HG02623 (cell line): ENCODE results near the gene GPR15LG.

Source experiments
- ATAC-seq: cut with Tn5 transposase; IDR thresholded peaks from one replicate; pipeline ENCODE4 v1.9.1; 2021; ENCODE audit warnings: moderate library complexity; ENCODE audit not compliant: unreplicated experiment

GPR15LG gene

GRCh38 chr10:84191106-84191505, 17.5 kb downstream of the GPR15LG start:
- ATAC-seq, result no peak

DNA sequence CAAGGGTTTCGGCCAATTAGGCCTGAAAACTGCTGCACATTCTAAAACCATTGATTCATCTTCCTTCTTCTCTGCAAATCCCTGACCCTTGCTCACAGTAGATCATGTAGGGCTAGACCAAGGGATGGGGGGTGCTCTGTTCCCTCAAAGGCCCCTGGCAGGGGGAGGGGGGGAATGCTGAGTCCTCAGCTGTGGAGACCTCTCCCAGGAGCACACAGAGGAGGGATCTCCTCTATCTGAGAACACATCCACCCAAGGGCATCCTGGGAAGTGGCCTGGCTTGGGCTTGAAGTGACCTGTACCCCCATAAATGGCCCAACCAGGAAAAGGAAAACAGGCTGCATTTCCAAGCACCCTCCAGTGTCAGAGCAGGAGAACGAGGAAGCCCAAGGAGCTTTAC, 19.7 kb downstream of the GPR15LG start:
- no peak for ATAC-seq

- ATAC-seq, result no peak
These were observed 20.3 kb downstream of the GPR15LG start for GRCh38 chr10:84193846-84194423.

- peak; percentile 58 for ATAC-seq
These were observed 20.9 kb downstream of the GPR15LG start, which contains the start of gene CDHR1 for GRCh38 chr10:84194424-84195043. CDHR1 (plus strand) TSS chr10:84194537; CDS start chr10:84194761, 224 bp downstream.

GRCh38 chr10:84195044-84195830, 21.6 kb downstream of the GPR15LG start:
- ATAC-seq, result peak; percentile 11

- ATAC-seq, result no peak
These were observed 22.5 kb downstream of the GPR15LG start for GRCh38 chr10:84196083-84196482.

DNA sequence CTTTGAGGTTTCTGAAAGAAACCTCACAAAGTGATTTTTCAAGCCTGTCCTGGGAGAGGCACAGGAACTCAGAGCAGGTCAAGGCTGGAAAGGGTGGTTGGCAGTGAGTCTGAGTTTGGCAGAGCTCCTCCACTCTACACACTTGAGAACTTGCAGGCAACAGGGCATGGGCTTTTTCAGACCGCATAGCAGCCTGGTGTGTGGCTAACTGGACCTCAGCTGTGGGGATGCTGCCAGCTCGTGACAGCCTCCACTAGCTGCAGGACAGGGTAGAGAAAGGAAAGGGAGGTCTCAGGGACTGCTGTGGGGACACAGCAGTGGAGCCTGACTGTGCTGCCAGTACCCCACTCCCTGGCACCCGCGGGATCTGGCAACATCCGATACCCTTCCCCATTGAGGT, 23.3 kb downstream of the GPR15LG start:
- no peak for ATAC-seq

DNA sequence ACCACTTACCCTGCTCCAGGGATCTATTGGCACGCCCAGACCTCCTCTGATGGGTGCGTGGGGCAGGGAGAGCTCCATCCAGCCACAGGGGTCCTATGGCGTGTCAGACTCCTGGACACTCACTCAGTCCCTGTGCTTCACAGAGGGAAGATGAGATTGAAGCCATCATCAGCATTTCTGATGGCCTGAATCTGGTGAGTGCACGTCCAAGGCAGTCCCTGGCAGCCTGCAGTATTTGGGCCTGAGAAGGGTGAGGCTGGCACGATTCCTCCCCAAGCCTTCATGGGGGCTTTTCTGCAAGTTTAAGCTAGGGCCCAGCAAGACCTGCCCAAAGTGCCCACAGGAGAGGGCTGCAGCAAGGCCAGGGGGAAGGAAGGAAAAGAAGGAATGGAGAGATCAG, 24.0 kb downstream of the GPR15LG start:
- ATAC-seq, result no peak

DNA sequence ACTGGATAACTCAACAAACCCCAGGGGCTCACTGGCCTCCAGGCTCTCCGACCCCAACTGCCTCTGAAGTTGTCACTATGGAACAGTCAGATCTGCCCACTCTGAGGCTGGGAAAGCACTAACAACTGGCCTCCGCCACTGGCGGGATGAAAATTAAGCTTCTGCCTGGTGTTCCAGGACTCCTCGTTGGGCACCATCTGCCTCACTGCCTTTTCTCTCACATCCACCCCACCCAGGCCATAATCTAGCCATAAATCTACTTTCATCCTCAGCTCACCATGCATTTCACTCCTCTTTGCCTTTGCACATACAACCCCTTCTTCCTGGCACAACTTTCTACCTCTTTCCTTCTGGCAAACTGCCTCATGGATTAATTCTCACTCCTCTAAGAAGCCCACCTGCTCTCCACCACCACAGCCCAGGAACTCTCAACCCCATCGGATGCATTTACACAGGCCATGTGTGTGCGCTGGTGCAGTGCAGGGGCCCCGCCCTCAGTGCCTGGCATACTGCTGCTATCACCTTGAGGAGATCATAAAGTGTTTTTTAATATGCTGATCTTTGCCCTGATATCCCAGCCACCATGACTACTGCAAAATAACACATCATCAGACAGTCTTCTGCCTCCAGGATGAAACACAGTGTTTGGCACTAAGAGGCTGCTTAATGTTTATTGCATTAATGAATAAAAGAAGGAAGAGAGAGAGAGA, 24.8 kb downstream of the GPR15LG start:
- no peak for ATAC-seq

GRCh38 chr10:84200537-84201243, 27.1 kb downstream of the GPR15LG start:
- ATAC-seq, result no peak

DNA sequence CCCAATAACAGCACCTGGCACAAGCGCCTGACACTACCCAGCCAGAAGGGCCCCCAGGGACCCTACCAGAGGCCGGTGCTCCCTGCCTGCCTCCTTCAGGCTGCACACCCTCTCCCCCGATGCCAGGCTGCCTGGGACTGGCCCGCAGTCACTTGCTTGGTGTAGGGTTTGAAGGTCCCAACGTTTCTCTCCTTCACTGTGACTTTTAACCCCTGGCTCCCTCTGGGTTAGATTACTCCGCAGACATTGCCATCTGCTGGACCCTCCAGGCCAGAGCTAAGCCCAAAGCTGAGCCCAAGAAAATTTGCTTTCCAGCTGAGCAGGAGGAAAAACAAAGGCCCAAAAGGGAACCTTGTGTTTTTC, 27.6 kb downstream of the GPR15LG start:
- ATAC-seq, result no peak

- no peak for ATAC-seq
These were observed 28.1 kb downstream of the GPR15LG start for GRCh38 chr10:84201682-84202081.

- ATAC-seq, result no peak
These were observed 28.7 kb downstream of the GPR15LG start for GRCh38 chr10:84202349-84202748.

DNA sequence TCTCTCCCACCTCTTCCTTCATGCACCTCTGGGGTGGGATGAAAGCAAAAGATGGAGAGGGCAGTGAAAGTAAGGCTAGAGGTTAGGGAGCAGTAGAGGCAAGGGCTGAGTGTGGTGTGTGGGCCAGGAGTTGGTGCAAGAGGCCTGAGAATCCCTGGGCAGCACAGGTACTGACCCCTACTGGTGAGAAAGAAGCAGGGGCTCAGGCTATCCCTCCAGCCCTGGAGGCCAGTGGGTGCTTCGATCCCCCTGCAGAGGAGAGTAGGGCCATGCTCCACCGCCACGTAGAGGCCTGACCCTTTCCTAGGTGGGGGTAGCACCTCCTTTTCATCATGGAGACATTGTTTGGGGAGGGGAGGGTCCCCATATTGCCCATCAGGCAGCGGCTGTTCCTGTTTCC, 30.5 kb downstream of the GPR15LG start:
- no peak for ATAC-seq

DNA sequence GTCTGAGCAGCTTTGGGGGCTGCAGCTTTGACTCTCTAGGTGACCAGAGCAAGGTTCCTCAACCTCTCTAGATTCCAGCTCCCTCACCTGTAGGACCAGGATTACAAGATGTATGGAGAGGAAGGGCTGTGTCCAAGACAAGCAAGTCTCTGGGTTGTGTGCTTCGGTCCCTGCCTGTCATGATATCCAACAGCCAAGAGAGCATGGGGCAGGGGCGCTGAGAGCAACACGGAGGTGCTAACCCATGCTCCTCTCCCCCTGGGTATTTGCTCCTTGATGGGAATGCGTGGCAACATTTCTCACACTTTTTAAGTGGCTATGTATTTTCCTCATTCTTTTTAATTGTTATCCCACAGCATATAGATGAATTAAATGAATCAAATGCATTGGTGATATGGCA, 31.0 kb downstream of the GPR15LG start:
- no peak for ATAC-seq

DNA sequence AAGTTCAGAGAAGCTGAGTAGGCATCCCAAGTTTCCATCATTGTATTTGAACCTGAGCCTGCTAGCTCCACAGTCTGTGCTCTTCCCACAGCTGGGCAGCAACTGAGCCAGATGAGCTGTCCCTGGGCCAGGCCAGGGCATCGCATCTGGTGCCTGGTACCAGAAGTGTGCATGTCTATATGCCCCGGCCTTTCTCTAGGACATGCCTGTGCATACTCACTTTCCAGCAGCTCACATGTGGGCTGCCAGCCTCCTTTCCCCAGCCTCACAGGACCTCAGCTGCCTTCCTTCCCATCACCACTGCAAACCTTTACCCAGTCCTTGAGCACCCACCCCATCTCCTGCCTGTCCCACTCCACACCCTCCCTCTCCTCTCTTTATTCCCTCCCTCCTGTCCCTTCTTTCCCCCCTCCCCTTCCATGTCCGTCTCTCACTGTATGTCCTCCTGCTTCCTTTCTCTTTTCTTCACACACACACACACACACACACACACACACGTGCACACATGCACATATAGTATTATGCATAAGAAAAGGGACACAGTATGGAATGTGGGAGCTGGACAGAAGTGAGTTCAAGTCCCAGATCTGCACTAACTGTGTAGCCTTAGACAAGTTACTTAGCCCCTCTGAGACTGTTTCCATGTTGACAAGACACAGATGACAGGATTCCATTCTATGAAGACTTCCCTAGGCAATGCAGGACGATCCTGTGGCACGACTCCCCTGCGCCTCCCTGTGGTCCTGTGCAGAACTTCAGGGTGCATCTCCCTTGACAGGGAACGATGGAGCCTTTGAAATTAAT, 31.6 kb downstream of the GPR15LG start:
- ATAC-seq, result peak; percentile 83

- no peak for ATAC-seq
These were observed 32.4 kb downstream of the GPR15LG start for GRCh38 chr10:84205853-84206525.

DNA sequence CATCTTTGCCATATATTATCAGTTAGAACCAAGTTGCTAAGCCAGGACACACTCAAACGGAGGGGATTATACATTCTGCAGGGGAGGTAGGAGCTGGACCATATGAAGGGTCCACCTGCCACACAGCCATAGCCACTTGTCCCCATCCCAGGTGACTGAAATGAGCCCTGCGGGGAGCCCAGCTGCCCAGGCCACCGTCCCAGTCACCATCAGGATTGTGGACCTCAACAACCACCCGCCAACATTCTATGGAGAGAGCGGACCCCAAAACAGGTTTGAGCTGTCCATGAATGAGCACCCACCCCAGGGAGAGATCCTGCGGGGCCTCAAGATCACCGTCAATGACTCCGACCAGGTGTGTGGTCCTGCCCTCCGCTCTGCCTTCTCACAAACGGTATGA, 34.4 kb downstream of the GPR15LG start:
- no peak for ATAC-seq

- no peak for ATAC-seq
These were observed 38.0 kb downstream of the GPR15LG start for GRCh38 chr10:84211566-84211965.

GRCh38 chr10:84212014-84212413, 38.4 kb downstream of the GPR15LG start:
- no peak for ATAC-seq
